PC-3 (cell line): ENCODE results near the gene DCHS1. TPM values are rescaled to one million over a fixed set of nuclear protein-coding genes. Genes with fewer than 3 reads are reported as not detected.

Experiments used
- ATAC-seq: fragments of 200-7000 bp; cut with Tn5 transposase; 2 replicates; pipeline ENCODE4 v1.9.1; 2020; ENCODE audit warnings: mild to moderate bottlenecking, moderate library complexity
- BruUV-seq: library from RNA; stranded (reverse); fragments of 400-500 nt; replicated peaks from 2 replicates; lab custom pipeline; 2021; lab: Mats Ljungman, UMichigan
- CTCF ChIA-PET: fragments of 300-600 bp; sonication (Branson Sonifier 250); formaldehyde crosslinking; loops from one replicate; lab custom pipeline; 2022; ENCODE audit warnings: antibody characterized with exemption; lab: Charles Lee
- POLR2A ChIA-PET: fragments of 300-600 bp; sonication (Branson Sonifier 250); formaldehyde crosslinking; loops from one replicate; lab custom pipeline; 2022; ENCODE audit warnings: antibody characterized with exemption; ENCODE audit not compliant: unreplicated experiment; lab: Charles Lee
- DNase-seq: peaks from one replicate; pipeline ENCODE4 v3.0.0-alpha.2; 2015
- H2AFZ ChIP-seq: fragments of 300-600 bp; sonication (generic); 2 replicates; pipeline ENCODE4 v1.6.0; 2016; ENCODE audit warnings: antibody characterized with exemption, low read length
- H3F3A ChIP-seq: fragments of 300-600 bp; sonication (generic); one replicate; pipeline ENCODE4 v1.6.0; 2017; ENCODE audit warnings: antibody characterized with exemption, low read length, control low read depth, mild to moderate bottlenecking; ENCODE audit not compliant: unreplicated experiment
- H3K27ac ChIP-seq: fragments of 300-600 bp; sonication (generic); 2 replicates; pipeline ENCODE4 v1.5.1; 2016; ENCODE audit warnings: mild to moderate bottlenecking, low read length
- H3K27me3 ChIP-seq: fragments of 300-600 bp; sonication (generic); 2 replicates; pipeline ENCODE4 v1.6.1; 2016; ENCODE audit warnings: low read length, mixed read lengths
- H3K36me3 ChIP-seq: fragments of 300-600 bp; sonication (generic); 2 replicates; pipeline ENCODE4 v1.6.1; 2016; ENCODE audit warnings: low read depth, mixed run types, low read length, mixed read lengths
- H3K4me1 ChIP-seq: fragments of 300-600 bp; sonication (generic); 2 replicates; pipeline ENCODE4 v1.5.1; 2016; ENCODE audit warnings: low read length; ENCODE audit not compliant: insufficient read depth
- H3K4me2 ChIP-seq: fragments of 300-600 bp; sonication (generic); 2 replicates; pipeline ENCODE4 v1.6.0; 2016; ENCODE audit warnings: low read length
- H3K4me3 ChIP-seq: fragments of 300-600 bp; sonication (generic); 2 replicates; pipeline ENCODE4 v1.5.1; 2016; ENCODE audit warnings: mild to moderate bottlenecking, low read length, mixed read lengths
- H3K79me2 ChIP-seq: fragments of 300-600 bp; sonication (generic); 2 replicates; pipeline ENCODE4 v1.6.1; 2017; ENCODE audit warnings: low read length, mixed read lengths
- H3K9ac ChIP-seq: fragments of 300-600 bp; sonication (generic); 2 replicates; pipeline ENCODE4 v1.6.0; 2016; ENCODE audit warnings: mild to moderate bottlenecking, low read length
- H3K9me2 ChIP-seq: fragments of 300-600 bp; sonication (generic); replicated peaks from 2 replicates; pipeline ENCODE4 v1.6.1; 2016; ENCODE audit warnings: mixed run types, low read length, mixed read lengths
- H3K9me3 ChIP-seq: fragments of 300-600 bp; sonication (generic); 2 replicates; pipeline ENCODE4 v1.6.1; 2016; ENCODE audit warnings: low read length, mixed read lengths
- H4K20me1 ChIP-seq: fragments of 300-600 bp; sonication (generic); 2 replicates; pipeline ENCODE4 v1.6.1; 2016; ENCODE audit warnings: low read length, mixed read lengths
- CTCF ChIP-seq: fragments of 300-600 bp; sonication (generic); conservative IDR thresholded peaks from 2 replicates; pipeline ENCODE4 v1.5.1; 2017; ENCODE audit warnings: antibody characterized with exemption, low read depth, mild to moderate bottlenecking, low read length
- EZH2 ChIP-seq: fragments of 300-600 bp; sonication (generic); IDR thresholded peaks from one replicate; pipeline ENCODE4 v1.6.1; 2017; ENCODE audit warnings: antibody characterized with exemption, mild to moderate bottlenecking, low read length; ENCODE audit not compliant: unreplicated experiment
- EZH2phosphoT487 ChIP-seq: fragments of 300-600 bp; sonication (generic); IDR thresholded peaks from 2 replicates; pipeline ENCODE4 v1.6.1; 2018; ENCODE audit warnings: mild to moderate bottlenecking, antibody characterized with exemption, low read length, borderline replicate concordance
- intact Hi-C: fragments of 100-400 bp; cut with micrococcal nuclease; formaldehyde crosslinking; loops from 2 replicates; pipeline ENCODE4 v1.9.0; 2023
- total RNA-seq: library from RNA; depleted of rRNA; stranded (reverse); fragments of >200 nt; gene quantifications from 2 replicates; pipeline ENCODE4 v1.2.3, GENCODE V29; 2014

DCHS1 gene
- total RNA-seq, 1 experiment from 2014 or later = under 0.01 TPM

GRCh38 chr11:6619004-6619745 lies 36.4 kb downstream of the DCHS1 start, which contains the start of gene TPP1:
TSS of gene TPP1 (minus strand) at chr11:6619422. CDS start at chr11:6619400, 22 bp downstream.
- BruUV-seq = TSS peak; percentile 55
- no peaks in the 10 kb centered on the region for H3K36me3 ChIP-seq
- H3K4me1 ChIP-seq = peaks cover 14% of the 10 kb centered on the region
- TF ChIP-seq EZH2phosphoT487 = no peak
- no peak for TF ChIP-seq CTCF
- no peaks in the 10 kb centered on the region for H3K9me2 ChIP-seq
- 0 out of 2 replicates have a peak within 1 kb of the TSS, but pooled peaks have one; percentile 1 for H3K27ac ChIP-seq
- peak; percentile 90 for ATAC-seq
- H3F3A ChIP-seq = no peaks in the 10 kb centered on the region
- peak within 1 kb of the TSS; percentile 67 for H3K9ac ChIP-seq
- H3K4me2 ChIP-seq = peak within 1 kb of the TSS; percentile 98
- no peaks in the 10 kb centered on the region for H4K20me1 ChIP-seq
- intact Hi-C loops = loop anchor here (2.0 kb wide), 1 partner anchor 84 kb away; no protein-coding TSS in a partner anchor
- peak; percentile 93 for DNase-seq
- H3K9me3 ChIP-seq = no peaks in the 10 kb centered on the region
- H3K79me2 ChIP-seq = peaks cover 3% of the 10 kb centered on the region; the same call in 1 of the 2 replicates
- peak within 1 kb of the TSS; percentile 85 for H2AFZ ChIP-seq
- no peaks in the 10 kb centered on the region for H3K27me3 ChIP-seq
- POLR2A ChIA-PET = interaction anchor here (0.6 to 0.8 kb wide), 3 partner anchors 9 to 387 kb away, joined by 5 to 7 read pairs (median 7); partner anchors contain the start of gene MRPL17
- peak within 1 kb of the TSS; percentile 79 for H3K4me3 ChIP-seq
- CTCF ChIA-PET = interaction anchor here (0.6 to 1.2 kb wide), 3 partner anchors 64 to 136 kb away, joined by 3 to 4 read pairs (median 4); partner anchors contain the start of gene MRPL17

GRCh38 chr11:6618117-6619003 lies 37.2 kb downstream of the DCHS1 start:
- H3K9me3 ChIP-seq = no peaks in the 10 kb centered on the region
- no peaks in the 10 kb centered on the region for H4K20me1 ChIP-seq
- peak overlapping the region; percentile 67 for H3K9ac ChIP-seq
- peak overlapping the region; percentile 98 for H3K4me2 ChIP-seq
- H3K79me2 ChIP-seq = peaks cover 3% of the 10 kb centered on the region; the same call in 1 of the 2 replicates
- peak overlapping the region; percentile 79 for H3K4me3 ChIP-seq
- ChIA-PET POLR2A (interaction anchor here (0.6 to 0.8 kb wide), 3 partner anchors 65 to 386 kb away, joined by 4 to 7 read pairs (median 5); partner anchors contain the start of gene MRPL17), CTCF (interaction anchor here (0.5 to 1.2 kb wide), 6 partner anchors 15 to 137 kb away, joined by 3 to 10 read pairs (median 4); partner anchors contain the start of gene MRPL17)
- H3F3A ChIP-seq = no peaks in the 10 kb centered on the region
- 0 out of 2 replicates have a peak overlapping the region, but pooled peaks have one; percentile 1 for H3K27ac ChIP-seq
- DNase-seq (peak; percentile 54), ATAC-seq (peak; percentile 67)
- H3K9me2 ChIP-seq = no peaks in the 10 kb centered on the region
- no peaks in the 10 kb centered on the region for H3K36me3 ChIP-seq
- H3K27me3 ChIP-seq = no peaks in the 10 kb centered on the region
- BruUV-seq = TSS peak; percentile 74
- intact Hi-C loops = loop anchor here (1.0 to 2.0 kb wide), 3 partner anchors 65 to 137 kb away; partner anchors contain the start of genes ARFIP2, MRPL17 and TIMM10B
- TF ChIP-seq EZH2 (no peak), CTCF (no peak), EZH2phosphoT487 (no peak)
- H2AFZ ChIP-seq = peak overlapping the region; percentile 85
- peaks cover 14% of the 10 kb centered on the region for H3K4me1 ChIP-seq
